A549 (cell line): Measurements from ENCODE around the gene PKD2.

Source experiments
- CTCF ChIP-seq: fragments of >200 bp; sonication (Bioruptor Twin); formaldehyde crosslinking; IDR thresholded peaks from 3 replicates; pipeline ENCODE4 v1.5.1; 2016
- NR3C1 ChIP-seq: fragments of >200 bp; sonication (Bioruptor Twin); formaldehyde crosslinking; IDR thresholded peaks from 3 replicates; pipeline ENCODE4 v1.6.1; 2017
- RAD21 ChIP-seq, 2 experiments: fragments of >200 bp in 1 of 2; sonication (Bioruptor Twin) in 1 of 2; formaldehyde crosslinking in 1 of 2; IDR thresholded peaks in 1 of 2; conservative IDR thresholded peaks in 1 of 2; 2 replicates in 1 of 2; 3 replicates in 1 of 2; pipeline ENCODE4 v1.6.1; 2012 to 2018; ENCODE audit warnings: inconsistent platforms in 1 of 2
- USF2 ChIP-seq: fragments of 450-650 bp; IDR thresholded peaks from 2 replicates; pipeline ENCODE4 v1.6.1; 2014; ENCODE audit warnings: antibody characterized with exemption

- TF ChIP-seq NR3C1 (no peak), CTCF (no peak), USF2 (no peak), RAD21 (conservative IDR thresholded peaks at IDR 0.05 in 1 of 2, IDR thresholded peaks at IDR 0.05 in 1 of 2) (no peak)
These were observed 94.6 kb downstream of the PKD2 start for GRCh38 chr4:88102026-88102425.
